ENCODE measurements around the gene SSBP2. TPM values are rescaled to one million over a fixed set of nuclear protein-coding genes. Genes with fewer than 3 reads are reported as not detected.
"Not testable (repeated sequence)": the region's sequence is repeated elsewhere in the genome, so short reads cannot be mapped to it uniquely, and the experiment has no call there.

Gene SSBP2
- total RNA-seq, 1 donor from 2014 or later, result 85.2 TPM

DNA sequence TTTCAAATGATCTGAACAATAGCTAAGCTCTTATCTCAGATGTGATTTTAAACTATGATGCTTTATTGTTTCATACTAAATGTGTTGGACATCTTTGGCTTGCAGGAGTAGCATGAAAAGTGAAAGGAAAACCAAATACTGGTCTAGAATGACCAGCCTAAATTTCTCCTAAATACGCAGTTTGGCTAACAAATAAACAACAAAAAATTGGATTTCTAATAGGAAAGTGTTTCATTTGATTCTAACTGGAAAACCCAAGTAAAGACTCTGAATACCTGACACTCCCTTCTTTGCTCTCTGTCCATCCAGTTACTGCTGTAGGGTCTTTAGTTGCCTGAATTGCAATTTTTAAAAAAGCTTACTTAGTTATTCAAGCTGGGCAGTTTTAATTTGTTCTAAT, 245.2 kb downstream of the SSBP2 start:
- Mint-ChIP-seq H3K36me3 (peaks cover 20% of the 10 kb centered on the region), H3K27ac (no peak overlapping the region), H3K27me3 (no peaks in the 10 kb centered on the region), H3K4me3 (no peak overlapping the region), H3K9me3 (peaks cover 9% of the 10 kb centered on the region), H3K4me1 (ENCODE audit: unreplicated experiment) (peaks cover 13% of the 10 kb centered on the region)
- DNase-seq (ENCODE audit: extremely low spot score, unreplicated experiment), result no peak
- TF ChIP-seq, protein P1, sequence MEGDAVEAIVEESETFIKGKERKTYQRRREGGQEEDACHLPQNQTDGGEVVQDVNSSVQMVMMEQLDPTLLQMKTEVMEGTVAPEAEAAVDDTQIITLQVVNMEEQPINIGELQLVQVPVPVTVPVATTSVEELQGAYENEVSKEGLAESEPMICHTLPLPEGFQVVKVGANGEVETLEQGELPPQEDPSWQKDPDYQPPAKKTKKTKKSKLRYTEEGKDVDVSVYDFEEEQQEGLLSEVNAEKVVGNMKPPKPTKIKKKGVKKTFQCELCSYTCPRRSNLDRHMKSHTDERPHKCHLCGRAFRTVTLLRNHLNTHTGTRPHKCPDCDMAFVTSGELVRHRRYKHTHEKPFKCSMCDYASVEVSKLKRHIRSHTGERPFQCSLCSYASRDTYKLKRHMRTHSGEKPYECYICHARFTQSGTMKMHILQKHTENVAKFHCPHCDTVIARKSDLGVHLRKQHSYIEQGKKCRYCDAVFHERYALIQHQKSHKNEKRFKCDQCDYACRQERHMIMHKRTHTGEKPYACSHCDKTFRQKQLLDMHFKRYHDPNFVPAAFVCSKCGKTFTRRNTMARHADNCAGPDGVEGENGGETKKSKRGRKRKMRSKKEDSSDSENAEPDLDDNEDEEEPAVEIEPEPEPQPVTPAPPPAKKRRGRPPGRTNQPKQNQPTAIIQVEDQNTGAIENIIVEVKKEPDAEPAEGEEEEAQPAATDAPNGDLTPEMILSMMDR (conservative IDR thresholded peaks at IDR 0.05), result no peak

GRCh38 chr5:81503602-81504001, 247.3 kb downstream of the SSBP2 start:
- not testable (repeated sequence) for H3K27me3 Mint-ChIP-seq; H3K4me3 Mint-ChIP-seq; DNase-seq (ENCODE audit: extremely low spot score, unreplicated experiment); H3K9me3 Mint-ChIP-seq; H3K27ac Mint-ChIP-seq
- H3K36me3 Mint-ChIP-seq, result peaks cover 20% of the 10 kb centered on the region
- peaks cover 12% of the 10 kb centered on the region for H3K4me1 Mint-ChIP-seq (ENCODE audit: unreplicated experiment)

DNA sequence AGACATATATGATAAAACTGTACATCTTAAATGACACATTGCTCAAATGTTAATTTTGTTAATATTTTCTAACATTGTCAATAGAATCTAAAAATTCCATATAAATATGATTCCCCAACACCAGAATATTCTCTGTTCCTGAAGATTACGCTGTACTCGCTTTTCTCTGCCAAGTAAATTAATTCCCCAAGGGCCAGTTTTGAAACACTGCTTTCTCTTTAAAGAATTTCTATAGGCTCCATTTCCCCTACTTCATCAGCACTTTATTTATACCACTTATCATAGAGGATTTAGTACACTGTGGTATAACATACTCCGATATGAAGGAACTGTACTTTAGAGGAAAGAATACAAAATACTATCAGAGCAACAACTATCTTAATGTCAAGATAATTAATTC, 255.6 kb downstream of the SSBP2 start:
- H3K27me3 Mint-ChIP-seq, result no peaks in the 10 kb centered on the region
- H3K4me3 Mint-ChIP-seq, result no peak overlapping the region
- TF ChIP-seq, protein P1 (conservative IDR thresholded peaks at IDR 0.05), result no peak
- H3K9me3 Mint-ChIP-seq, result no peaks in the 10 kb centered on the region
- H3K4me1 Mint-ChIP-seq (ENCODE audit: unreplicated experiment), result no peaks in the 10 kb centered on the region
- H3K36me3 Mint-ChIP-seq, result peaks cover 12% of the 10 kb centered on the region
- DNase-seq (ENCODE audit: extremely low spot score, unreplicated experiment), result no peak
- no peak overlapping the region for H3K27ac Mint-ChIP-seq

DNA sequence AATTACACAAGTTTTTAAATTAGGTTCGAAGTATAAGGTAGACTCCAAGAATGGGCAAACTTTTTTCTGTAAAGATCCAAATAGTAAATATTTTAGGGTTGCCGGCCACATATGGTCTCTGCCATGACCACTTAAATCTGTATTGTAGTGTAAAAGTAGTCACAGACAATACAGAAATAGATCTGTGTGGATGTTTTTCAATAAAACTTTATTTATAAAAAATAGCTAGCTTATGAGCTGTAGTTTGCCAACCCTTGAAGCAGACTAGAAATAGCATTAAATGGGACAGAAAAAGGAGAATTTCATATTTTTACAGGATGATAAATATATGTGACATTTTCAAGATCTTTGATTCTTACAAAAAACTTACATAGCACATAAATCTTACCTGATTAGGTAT, 262.0 kb downstream of the SSBP2 start:
- Mint-ChIP-seq H3K9me3 (no peaks in the 10 kb centered on the region), H3K27ac (no peak overlapping the region), H3K4me3 (no peak overlapping the region), H3K4me1 (ENCODE audit: unreplicated experiment) (no peaks in the 10 kb centered on the region), H3K27me3 (no peaks in the 10 kb centered on the region), H3K36me3 (peaks cover 6% of the 10 kb centered on the region)
- TF ChIP-seq, protein P1 (conservative IDR thresholded peaks at IDR 0.05), result no peak
- no peak for DNase-seq (ENCODE audit: extremely low spot score, unreplicated experiment)

DNA sequence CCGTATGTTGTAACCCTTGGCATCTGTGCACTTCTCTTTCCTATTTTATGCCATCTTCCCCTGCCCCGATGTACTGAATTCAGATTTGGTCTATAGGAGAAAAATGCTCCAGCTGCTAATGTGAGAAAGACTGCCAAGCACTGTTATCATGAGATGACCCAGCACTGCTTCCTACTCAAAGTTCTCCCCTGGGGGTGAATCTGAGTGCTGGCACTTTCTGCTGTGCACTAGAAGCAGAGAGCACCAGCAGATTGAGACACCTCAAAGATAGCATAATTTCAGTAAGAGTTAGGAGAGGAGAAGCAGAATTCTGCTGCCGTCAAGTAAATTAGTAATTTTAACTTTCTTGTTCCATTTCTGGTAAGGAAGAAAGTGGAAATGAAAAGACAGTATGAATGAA, 264.2 kb downstream of the SSBP2 start:
- no peak overlapping the region for H3K4me3 Mint-ChIP-seq
- TF ChIP-seq, protein P1 (conservative IDR thresholded peaks at IDR 0.05), result no peak
- no peaks in the 10 kb centered on the region for H3K27me3 Mint-ChIP-seq
- no peak for DNase-seq (ENCODE audit: extremely low spot score, unreplicated experiment)
- H3K27ac Mint-ChIP-seq, result no peak overlapping the region
- no peaks in the 10 kb centered on the region for H3K4me1 Mint-ChIP-seq (ENCODE audit: unreplicated experiment)
- H3K36me3 Mint-ChIP-seq, result peaks cover 4% of the 10 kb centered on the region
- no peaks in the 10 kb centered on the region for H3K9me3 Mint-ChIP-seq

- TF ChIP-seq, protein P1 (conservative IDR thresholded peaks at IDR 0.05), result no peak
- Mint-ChIP-seq H3K27me3 (no peaks in the 10 kb centered on the region), H3K36me3 (peaks cover 5% of the 10 kb centered on the region), H3K4me3 (no peak overlapping the region), H3K4me1 (ENCODE audit: unreplicated experiment) (no peaks in the 10 kb centered on the region), H3K27ac (no peak overlapping the region), H3K9me3 (no peaks in the 10 kb centered on the region)
- no peak for DNase-seq (ENCODE audit: extremely low spot score, unreplicated experiment)
These were observed 268.3 kb downstream of the SSBP2 start for GRCh38 chr5:81482595-81482994.

DNA sequence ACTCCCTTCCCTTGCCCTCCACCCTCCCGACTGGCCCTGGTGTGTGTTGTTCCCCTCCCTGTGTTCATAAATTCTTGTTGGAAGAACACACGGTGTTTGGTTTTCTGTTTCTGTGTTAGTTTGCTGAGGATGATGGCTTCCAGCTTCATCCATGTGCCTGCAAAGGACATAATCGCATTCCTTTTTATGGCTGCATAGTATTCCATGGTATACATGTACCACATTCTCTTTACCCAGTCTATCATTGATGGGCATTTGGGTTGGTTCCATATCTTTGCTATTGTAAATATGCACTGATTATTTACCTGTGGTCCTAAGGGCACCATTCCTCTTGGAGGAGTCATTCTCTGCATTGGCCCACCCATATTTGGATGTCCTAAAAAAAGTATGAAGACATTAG, 277.5 kb downstream of the SSBP2 start:
- not testable (repeated sequence) for H3K27me3 Mint-ChIP-seq; H3K27ac Mint-ChIP-seq; DNase-seq (ENCODE audit: extremely low spot score, unreplicated experiment); H3K4me1 Mint-ChIP-seq (ENCODE audit: unreplicated experiment); H3K4me3 Mint-ChIP-seq; H3K9me3 Mint-ChIP-seq
- peaks cover 25% of the 10 kb centered on the region for H3K36me3 Mint-ChIP-seq
